ENCODE results near the gene MS4A3. TPM values are rescaled to one million over a fixed set of nuclear protein-coding genes. Genes with fewer than 3 reads are reported as not detected.

Gene MS4A3
- total and polyA plus RNA-seq, 2 donors from 2014 or later: not detected

- FAIRE-seq: no peak
- Histone ChIP-seq H3K4me3 (ENCODE audit: low read length in 3 of 3) (no peak overlapping the region), H3K27me3 (ENCODE audit: control insufficient read depth, insufficient read depth, low read length) (no peaks in the 10 kb centered on the region), H3K27ac (ENCODE audit: low read depth in 2 of 2, low read length in 2 of 2) (no peak overlapping the region), H3K4me1 (ENCODE audit: control insufficient read depth in 2 of 3, insufficient read depth in 2 of 3, low read depth in 1 of 3, low read length in 3 of 3) (no peaks in the 10 kb centered on the region), H3K36me3 (ENCODE audit: control insufficient read depth in 2 of 3, insufficient read depth in 3 of 3, low read length in 3 of 3) (no peaks in the 10 kb centered on the region), H3K9me3 (ENCODE audit: control insufficient read depth in 2 of 3, insufficient read depth in 1 of 3, low read length in 3 of 3) (no peaks in the 10 kb centered on the region), H3K9ac (ENCODE audit: low read length in 3 of 3) (no peak overlapping the region)
- no peak for TF ChIP-seq CTCF (IDR thresholded peaks at IDR 0.05; ENCODE audit: borderline replicate concordance, extremely low read depth, insufficient read depth)
- DNase-seq: peak in 2 of 5 donors; percentile 5 to 7
- intact Hi-C loops (cut with DNase I): no loop called here
These were observed 55.3 kb downstream of the MS4A3 start for GRCh38 chr11:60111793-60112192.

GRCh38 chr11:60116996-60117790, 60.7 kb downstream of the MS4A3 start:
- intact Hi-C loops (cut with DNase I): no loop called here
- TF ChIP-seq CTCF (IDR thresholded peaks at IDR 0.05; ENCODE audit: borderline replicate concordance, extremely low read depth, insufficient read depth): no peak
- no peak for FAIRE-seq
- no peak for DNase-seq
- Histone ChIP-seq H3K27me3 (ENCODE audit: control insufficient read depth, insufficient read depth, low read length) (no peaks in the 10 kb centered on the region), H3K27ac (ENCODE audit: low read depth in 2 of 2, low read length in 2 of 2) (no peak overlapping the region), H3K9me3 (ENCODE audit: control insufficient read depth in 2 of 3, insufficient read depth in 1 of 3, low read length in 3 of 3) (no peaks in the 10 kb centered on the region), H3K4me3 (ENCODE audit: low read length in 3 of 3) (no peak overlapping the region), H3K9ac (ENCODE audit: low read length in 3 of 3) (no peak overlapping the region), H3K4me1 (ENCODE audit: control insufficient read depth in 2 of 3, insufficient read depth in 2 of 3, low read depth in 1 of 3, low read length in 3 of 3) (no peaks in the 10 kb centered on the region), H3K36me3 (ENCODE audit: control insufficient read depth in 2 of 3, insufficient read depth in 3 of 3, low read length in 3 of 3) (no peaks in the 10 kb centered on the region)

GRCh38 chr11:60118338-60118737, 61.9 kb downstream of the MS4A3 start:
- no peaks in the 10 kb centered on the region for H3K36me3 ChIP-seq (ENCODE audit: control insufficient read depth in 2 of 3, insufficient read depth in 3 of 3, low read length in 3 of 3)
- no peaks in the 10 kb centered on the region for H3K4me1 ChIP-seq (ENCODE audit: control insufficient read depth in 2 of 3, insufficient read depth in 2 of 3, low read depth in 1 of 3, low read length in 3 of 3)
- no peaks in the 10 kb centered on the region for H3K27me3 ChIP-seq (ENCODE audit: control insufficient read depth, insufficient read depth, low read length)
- TF ChIP-seq CTCF (IDR thresholded peaks at IDR 0.05; ENCODE audit: borderline replicate concordance, extremely low read depth, insufficient read depth): no peak
- H3K27ac ChIP-seq (ENCODE audit: low read depth in 2 of 2, low read length in 2 of 2): no peak overlapping the region
- DNase-seq: no peak
- FAIRE-seq: no peak
- H3K9ac ChIP-seq (ENCODE audit: low read length in 3 of 3): no peak overlapping the region
- no peak overlapping the region for H3K4me3 ChIP-seq (ENCODE audit: low read length in 3 of 3)
- intact Hi-C loops (cut with DNase I): no loop called here
- H3K9me3 ChIP-seq (ENCODE audit: control insufficient read depth in 2 of 3, insufficient read depth in 1 of 3, low read length in 3 of 3): no peaks in the 10 kb centered on the region
